Prostate gland (tissue), 2 donors: ENCODE data around the gene GOLGA7B.

ENCODE experiments used
- POLR2A ChIP-seq: fragments of 450-650 bp; IDR thresholded peaks from one replicate; pipeline ENCODE4 v1.6.1; 2016; ENCODE audit warnings: antibody characterized with exemption, mild to moderate bottlenecking
- POLR2AphosphoS5 ChIP-seq: sonication (generic); formaldehyde crosslinking; IDR thresholded peaks from one replicate; pipeline ENCODE4 v1.6.1; 2017; ENCODE audit warnings: antibody characterized with exemption
- TF ChIP-seq, protein P1 (sequence below), 4 experiments: fragments of 200-600 bp in 2 of 4; fragments of 450-650 bp in 2 of 4; sonication (generic) in 2 of 4; IDR thresholded peaks; 1 replicate in 3 of 4; 2 replicates in 1 of 4; pipeline ENCODE4 v1.5.1; 2016 to 2019; ENCODE audit warnings: antibody characterized with exemption in 4 of 4, mild to moderate bottlenecking in 2 of 4, moderate library complexity in 2 of 4

- TF ChIP-seq POLR2A (no peak), POLR2AphosphoS5 (no peak)
- TF ChIP-seq, protein P1, sequence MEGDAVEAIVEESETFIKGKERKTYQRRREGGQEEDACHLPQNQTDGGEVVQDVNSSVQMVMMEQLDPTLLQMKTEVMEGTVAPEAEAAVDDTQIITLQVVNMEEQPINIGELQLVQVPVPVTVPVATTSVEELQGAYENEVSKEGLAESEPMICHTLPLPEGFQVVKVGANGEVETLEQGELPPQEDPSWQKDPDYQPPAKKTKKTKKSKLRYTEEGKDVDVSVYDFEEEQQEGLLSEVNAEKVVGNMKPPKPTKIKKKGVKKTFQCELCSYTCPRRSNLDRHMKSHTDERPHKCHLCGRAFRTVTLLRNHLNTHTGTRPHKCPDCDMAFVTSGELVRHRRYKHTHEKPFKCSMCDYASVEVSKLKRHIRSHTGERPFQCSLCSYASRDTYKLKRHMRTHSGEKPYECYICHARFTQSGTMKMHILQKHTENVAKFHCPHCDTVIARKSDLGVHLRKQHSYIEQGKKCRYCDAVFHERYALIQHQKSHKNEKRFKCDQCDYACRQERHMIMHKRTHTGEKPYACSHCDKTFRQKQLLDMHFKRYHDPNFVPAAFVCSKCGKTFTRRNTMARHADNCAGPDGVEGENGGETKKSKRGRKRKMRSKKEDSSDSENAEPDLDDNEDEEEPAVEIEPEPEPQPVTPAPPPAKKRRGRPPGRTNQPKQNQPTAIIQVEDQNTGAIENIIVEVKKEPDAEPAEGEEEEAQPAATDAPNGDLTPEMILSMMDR (IDR thresholded peaks at IDR 0.05), result no peak
Measured at GRCh38 chr10:97849687-97850402, at the start of gene GOLGA7B.
